ENCODE measurements around the gene ADAM23. TPM values are rescaled to one million over a fixed set of nuclear protein-coding genes. Genes with fewer than 3 reads are reported as not detected.

ADAM23 gene
- total RNA-seq, 1 donor from 2014 or later: 0.86 TPM

- TF ChIP-seq, protein P1, sequence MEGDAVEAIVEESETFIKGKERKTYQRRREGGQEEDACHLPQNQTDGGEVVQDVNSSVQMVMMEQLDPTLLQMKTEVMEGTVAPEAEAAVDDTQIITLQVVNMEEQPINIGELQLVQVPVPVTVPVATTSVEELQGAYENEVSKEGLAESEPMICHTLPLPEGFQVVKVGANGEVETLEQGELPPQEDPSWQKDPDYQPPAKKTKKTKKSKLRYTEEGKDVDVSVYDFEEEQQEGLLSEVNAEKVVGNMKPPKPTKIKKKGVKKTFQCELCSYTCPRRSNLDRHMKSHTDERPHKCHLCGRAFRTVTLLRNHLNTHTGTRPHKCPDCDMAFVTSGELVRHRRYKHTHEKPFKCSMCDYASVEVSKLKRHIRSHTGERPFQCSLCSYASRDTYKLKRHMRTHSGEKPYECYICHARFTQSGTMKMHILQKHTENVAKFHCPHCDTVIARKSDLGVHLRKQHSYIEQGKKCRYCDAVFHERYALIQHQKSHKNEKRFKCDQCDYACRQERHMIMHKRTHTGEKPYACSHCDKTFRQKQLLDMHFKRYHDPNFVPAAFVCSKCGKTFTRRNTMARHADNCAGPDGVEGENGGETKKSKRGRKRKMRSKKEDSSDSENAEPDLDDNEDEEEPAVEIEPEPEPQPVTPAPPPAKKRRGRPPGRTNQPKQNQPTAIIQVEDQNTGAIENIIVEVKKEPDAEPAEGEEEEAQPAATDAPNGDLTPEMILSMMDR (IDR thresholded peaks at IDR 0.05): no peak
- Mint-ChIP-seq H3K9me3 (no peaks in the 10 kb centered on the region), H3K4me1 (no peaks in the 10 kb centered on the region), H3K36me3 (ENCODE audit: low read depth) (no peaks in the 10 kb centered on the region), H3K27ac (no peak overlapping the region), H3K4me3 (no peak overlapping the region), H3K27me3 (peaks cover 13% of the 10 kb centered on the region)
- ChIA-PET POLR2A (no interaction called here), CTCF (interaction anchor here (0.9 kb wide), 1 partner anchor 9 kb away, joined by 3 read pairs; no protein-coding TSS in a partner anchor)
- DNase-seq (no peak), ATAC-seq (ENCODE audit: low read depth) (no peak)
- intact Hi-C loops (cut with micrococcal nuclease): no loop called here
Observed at GRCh38 chr2:206432193-206433082, 10.9 kb upstream of the ADAM23 start.

- intact Hi-C loops (cut with micrococcal nuclease): no loop called here
- ATAC-seq (ENCODE audit: low read depth) (no peak), DNase-seq (no peak)
- CTCF ChIA-PET: no interaction called here
- no peak overlapping the region for H3K27ac Mint-ChIP-seq
- H3K27me3 Mint-ChIP-seq: peaks cover 15% of the 10 kb centered on the region
- H3K9me3 Mint-ChIP-seq: no peaks in the 10 kb centered on the region
- POLR2A ChIA-PET: no interaction called here
- H3K4me3 Mint-ChIP-seq: no peak overlapping the region
- TF ChIP-seq, protein P1 (IDR thresholded peaks at IDR 0.05): no peak
- H3K4me1 Mint-ChIP-seq: no peaks in the 10 kb centered on the region
- H3K36me3 Mint-ChIP-seq (ENCODE audit: low read depth): no peaks in the 10 kb centered on the region
Observed at GRCh38 chr2:206433190-206433589, 10.1 kb upstream of the ADAM23 start.

GRCh38 chr2:206433686-206434085 lies 9.6 kb upstream of the ADAM23 start:
- H3K36me3 Mint-ChIP-seq (ENCODE audit: low read depth): no peaks in the 10 kb centered on the region
- CTCF ChIA-PET: no interaction called here
- DNase-seq: no peak
- H3K27ac Mint-ChIP-seq: no peak overlapping the region
- no peak for ATAC-seq (ENCODE audit: low read depth)
- no peaks in the 10 kb centered on the region for H3K9me3 Mint-ChIP-seq
- intact Hi-C loops (cut with micrococcal nuclease): no loop called here
- POLR2A ChIA-PET: no interaction called here
- TF ChIP-seq, protein P1 (IDR thresholded peaks at IDR 0.05): no peak
- H3K27me3 Mint-ChIP-seq: peaks cover 12% of the 10 kb centered on the region
- H3K4me1 Mint-ChIP-seq: no peaks in the 10 kb centered on the region
- H3K4me3 Mint-ChIP-seq: no peak overlapping the region

DNA sequence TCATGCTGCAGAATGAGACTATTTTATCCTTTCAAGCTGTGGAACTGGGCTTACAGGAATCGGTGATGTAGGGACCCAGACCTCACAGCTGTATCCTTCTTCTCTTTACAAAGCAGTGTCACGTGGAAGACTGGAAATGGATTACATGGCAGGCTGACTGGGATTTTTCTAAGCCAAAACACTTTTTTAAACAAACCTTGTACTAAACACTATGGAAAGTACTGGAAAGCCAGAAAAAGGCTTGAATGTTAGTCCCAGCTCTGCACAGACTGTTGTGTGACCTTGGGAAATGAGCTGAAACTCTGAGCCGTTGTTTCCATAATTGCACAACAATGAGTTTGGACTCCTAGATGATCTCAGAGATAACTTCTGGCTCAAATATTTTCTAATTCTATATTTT lies 7.6 kb upstream of the ADAM23 start:
- intact Hi-C loops (cut with micrococcal nuclease): no loop called here
- Mint-ChIP-seq H3K27me3 (peaks cover 22% of the 10 kb centered on the region), H3K4me1 (no peaks in the 10 kb centered on the region), H3K9me3 (no peaks in the 10 kb centered on the region), H3K4me3 (no peak overlapping the region), H3K27ac (no peak overlapping the region), H3K36me3 (ENCODE audit: low read depth) (no peaks in the 10 kb centered on the region)
- POLR2A ChIA-PET: no interaction called here
- ATAC-seq (ENCODE audit: low read depth) (no peak), DNase-seq (no peak)
- CTCF ChIA-PET: no interaction called here
- TF ChIP-seq, protein P1 (IDR thresholded peaks at IDR 0.05): no peak

GRCh38 chr2:206438196-206438724 lies 5.1 kb upstream of the ADAM23 start:
- H3K36me3 Mint-ChIP-seq (ENCODE audit: low read depth): no peaks in the 10 kb centered on the region
- H3K27ac Mint-ChIP-seq: no peak overlapping the region
- H3K4me1 Mint-ChIP-seq: peaks cover 11% of the 10 kb centered on the region
- no peak overlapping the region for H3K4me3 Mint-ChIP-seq
- H3K27me3 Mint-ChIP-seq: peaks cover 40% of the 10 kb centered on the region
- H3K9me3 Mint-ChIP-seq: no peaks in the 10 kb centered on the region
- ATAC-seq (ENCODE audit: low read depth) (no peak), DNase-seq (no peak)
- intact Hi-C loops (cut with micrococcal nuclease): no loop called here
- POLR2A ChIA-PET: no interaction called here
- TF ChIP-seq, protein P1 (IDR thresholded peaks at IDR 0.05): no peak
- CTCF ChIA-PET: no interaction called here
